OCI-LY7 (cell line): ENCODE results near the gene GABPB1.

Experiments used
- CTCF ChIP-seq: fragments of 200-600 bp; sonication (generic); conservative IDR thresholded peaks from 2 replicates; pipeline ENCODE4 v1.5.1; 2014; ENCODE audit warnings: mild to moderate bottlenecking, antibody characterized with exemption, low read length, moderate library complexity, mixed read lengths
- EZH2phosphoT487 ChIP-seq: fragments of 200-600 bp; sonication (generic); IDR thresholded peaks from 2 replicates; pipeline ENCODE4 v1.6.1; 2018; ENCODE audit warnings: low read depth, borderline replicate concordance, mild to moderate bottlenecking, mixed run types, antibody characterized with exemption, low read length, moderate library complexity, mixed read lengths

GRCh38 chr15:50246631-50247030 is 108.4 kb downstream of the GABPB1 start:
- TF ChIP-seq CTCF (no peak), EZH2phosphoT487 (no peak)
